K562 (cell line): Measurements from ENCODE around the gene CPSF4. TPM values are rescaled to one million over a fixed set of nuclear protein-coding genes. Genes with fewer than 3 reads are reported as not detected.
A peak's percentile ranks its signal among the peaks of the same experiment; 100 is the strongest.

ENCODE experiments used
- CBX8 ChIP-seq: fragments of 200-600 bp; sonication (generic); IDR thresholded peaks from 2 replicates; pipeline ENCODE4 v1.6.1; 2012; ENCODE audit warnings: borderline replicate concordance, mixed run types, low read depth, mild to moderate bottlenecking, moderate library complexity, mixed read lengths, low read length, control low read depth, inconsistent platforms; ENCODE audit not compliant: poor library complexity, severe bottlenecking; ENCODE audit errors: extremely low read depth
- CREB3L1 ChIP-seq: fragments of 450-650 bp; IDR thresholded peaks from 2 replicates; pipeline ENCODE4 v1.6.1; 2014; ENCODE audit warnings: low read depth, mild to moderate bottlenecking, moderate library complexity, borderline replicate concordance
- ESRRA ChIP-seq: fragments of 450-650 bp; IDR thresholded peaks from 2 replicates; pipeline ENCODE4 v1.6.1; 2014; ENCODE audit warnings: low read depth, mild to moderate bottlenecking, moderate library complexity, borderline replicate concordance
- GATAD2A ChIP-seq: fragments of 450-650 bp; IDR thresholded peaks from 2 replicates; pipeline ENCODE4 v1.6.1; 2017
- GTF2A2 ChIP-seq: IDR thresholded peaks from 2 replicates; pipeline ENCODE4 v1.6.1; 2016; ENCODE audit warnings: mild to moderate bottlenecking, missing genetic modification characterization, missing compliant biosample characterization
- IFI16 ChIP-seq: fragments of 250-450 bp; sonication (Bioruptor Pico); IDR thresholded peaks from 2 replicates; pipeline ENCODE4 v2.1.2; 2022; ENCODE audit warnings: mild to moderate bottlenecking, inconsistent platforms
- L3MBTL2 ChIP-seq: fragments of 450-650 bp; IDR thresholded peaks from 2 replicates; pipeline ENCODE4 v1.6.1; 2016; ENCODE audit warnings: mild to moderate bottlenecking, moderate library complexity
- NFXL1 ChIP-seq: fragments of 450-650 bp; formaldehyde crosslinking; IDR thresholded peaks from 2 replicates; pipeline ENCODE4 v1.4.0; 2021; ENCODE audit warnings: mild to moderate bottlenecking
- NR2F6 ChIP-seq: fragments of 450-650 bp; formaldehyde crosslinking; IDR thresholded peaks from 2 replicates; pipeline ENCODE4 v1.4.0; 2020; ENCODE audit warnings: mild to moderate bottlenecking
- RFX7 ChIP-seq: fragments of 250-450 bp; sonication (Bioruptor Pico); IDR thresholded peaks from 2 replicates; pipeline ENCODE4 v1.5.1; 2021; ENCODE audit warnings: mild to moderate bottlenecking
- ZNF175 ChIP-seq: fragments of 200-800 bp; sonication (Bioruptor generic); IDR thresholded peaks from 2 replicates; pipeline ENCODE4 v1.6.1; 2016; ENCODE audit warnings: low read depth, mild to moderate bottlenecking, missing genetic modification characterization, missing compliant biosample characterization
- ZNF586 ChIP-seq: fragments of 450-650 bp; formaldehyde crosslinking; conservative IDR thresholded peaks from 2 replicates; pipeline ENCODE4 v1.4.0; 2020; ENCODE audit warnings: mild to moderate bottlenecking, moderate library complexity
- polyA plus RNA-seq, 8 experiments: library from polyadenylated mRNA; depleted of rRNA in 4 of 8; stranded (reverse) in 5 of 8; unstranded in 3 of 8; fragments of >200 nt; fragmentation: Nextera tagmentation in 2 of 8; fragmentation: Illumina TruSeq in 1 of 8; extraction: Ambion mirVana in 2 of 8; extraction: Trizol in 1 of 8; gene quantifications; 2 replicates each; pipeline versions ENCODE4 v1.2.1 to v1.2.3, GENCODE V29; 2011 to 2014; ENCODE audit warnings: inconsistent platforms in 1 of 8, missing spikeins in 1 of 8
- total RNA-seq, 7 experiments: library from RNA; depleted of rRNA in 6 of 7; stranded (reverse); fragments of >200 nt in 6 of 7; fragmentation: Illumina TruSeq in 2 of 7; extraction: Trizol in 2 of 7; gene quantifications; 2 replicates each; pipeline versions ENCODE4 v1.2.1 to v1.2.3, GENCODE V29; 2011 to 2021; ENCODE audit warnings: low replicate concordance in 1 of 7
- TF ChIP-seq, protein P1 (sequence below): fragments of 450-650 bp; IDR thresholded peaks from 2 replicates; pipeline ENCODE4 v1.7.1; 2018; ENCODE audit warnings: mild to moderate bottlenecking, low read depth; ENCODE audit not compliant: partially characterized antibody
- TF ChIP-seq, protein P2 (sequence below): fragments of 250-450 bp; sonication (Bioruptor Pico); IDR thresholded peaks from 2 replicates; pipeline ENCODE4 v1.8.0; 2022; ENCODE audit warnings: inconsistent platforms, mild to moderate bottlenecking, moderate library complexity, borderline replicate concordance
- TF ChIP-seq, protein P3 (sequence below): sonication (generic); formaldehyde crosslinking; IDR thresholded peaks from 2 replicates; pipeline ENCODE4 v1.8.0; 2022; ENCODE audit warnings: missing genetic modification reagents, mild to moderate bottlenecking, borderline replicate concordance
- TF ChIP-seq, protein P4 (sequence below): fragments of 250-450 bp; sonication (Bioruptor Pico); IDR thresholded peaks from 2 replicates; pipeline ENCODE4 v1.4.0; 2020; ENCODE audit warnings: mild to moderate bottlenecking, moderate library complexity

The CPSF4 gene
- total and polyA plus RNA-seq, 9 of the 15 experiments (the other 6 are each of a cell fraction or from before 2014, with no cell fraction given) = 16.9 to 118 (median 71.7) TPM

DNA sequence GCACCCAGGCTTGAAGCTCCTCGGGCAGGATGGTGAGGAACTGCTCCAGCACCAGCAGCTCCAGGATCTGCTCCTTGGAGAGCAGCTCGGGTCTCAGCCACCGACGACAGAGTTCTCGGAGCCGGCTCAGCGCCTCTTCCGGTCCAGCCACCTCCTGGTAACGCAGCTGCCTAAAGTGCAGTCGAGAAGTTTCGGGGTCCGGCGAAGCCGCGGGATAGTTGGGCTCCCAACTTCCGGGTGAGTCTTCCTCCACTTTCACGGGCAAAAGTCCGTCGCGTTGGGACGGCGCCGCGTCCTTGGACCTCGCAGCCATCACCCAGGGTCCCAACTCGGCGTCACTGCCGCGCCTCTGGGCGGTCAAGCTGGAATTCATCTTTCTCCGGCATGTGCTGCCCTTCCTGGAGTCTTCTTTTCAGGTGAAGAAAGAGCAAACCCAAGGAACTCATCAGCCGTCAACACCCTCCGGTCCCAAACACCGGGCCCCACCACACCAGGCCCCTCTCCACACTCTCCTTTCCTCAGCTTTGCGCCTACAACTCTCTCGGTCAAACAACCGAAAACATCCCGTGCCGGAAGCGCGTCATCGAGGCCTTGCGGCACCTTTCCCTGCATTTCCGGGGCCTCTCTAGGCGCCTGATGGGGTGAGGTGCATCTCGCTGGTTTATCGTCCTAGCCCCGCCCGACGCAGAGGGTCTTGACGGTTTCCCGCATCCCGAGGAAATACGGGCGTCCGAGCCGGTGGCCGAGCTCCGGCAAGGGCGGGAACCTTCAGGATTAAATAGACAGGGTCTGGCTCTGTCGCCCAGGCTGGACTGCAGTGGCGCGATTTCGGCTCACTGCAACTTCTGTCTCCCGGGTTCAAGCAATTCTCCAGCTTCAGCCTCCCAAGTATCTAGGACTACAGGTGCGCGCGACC is 61.2 kb downstream of the CPSF4 start, which contains the start of gene ZNF394 (continued):
- TF ChIP-seq, protein P1, sequence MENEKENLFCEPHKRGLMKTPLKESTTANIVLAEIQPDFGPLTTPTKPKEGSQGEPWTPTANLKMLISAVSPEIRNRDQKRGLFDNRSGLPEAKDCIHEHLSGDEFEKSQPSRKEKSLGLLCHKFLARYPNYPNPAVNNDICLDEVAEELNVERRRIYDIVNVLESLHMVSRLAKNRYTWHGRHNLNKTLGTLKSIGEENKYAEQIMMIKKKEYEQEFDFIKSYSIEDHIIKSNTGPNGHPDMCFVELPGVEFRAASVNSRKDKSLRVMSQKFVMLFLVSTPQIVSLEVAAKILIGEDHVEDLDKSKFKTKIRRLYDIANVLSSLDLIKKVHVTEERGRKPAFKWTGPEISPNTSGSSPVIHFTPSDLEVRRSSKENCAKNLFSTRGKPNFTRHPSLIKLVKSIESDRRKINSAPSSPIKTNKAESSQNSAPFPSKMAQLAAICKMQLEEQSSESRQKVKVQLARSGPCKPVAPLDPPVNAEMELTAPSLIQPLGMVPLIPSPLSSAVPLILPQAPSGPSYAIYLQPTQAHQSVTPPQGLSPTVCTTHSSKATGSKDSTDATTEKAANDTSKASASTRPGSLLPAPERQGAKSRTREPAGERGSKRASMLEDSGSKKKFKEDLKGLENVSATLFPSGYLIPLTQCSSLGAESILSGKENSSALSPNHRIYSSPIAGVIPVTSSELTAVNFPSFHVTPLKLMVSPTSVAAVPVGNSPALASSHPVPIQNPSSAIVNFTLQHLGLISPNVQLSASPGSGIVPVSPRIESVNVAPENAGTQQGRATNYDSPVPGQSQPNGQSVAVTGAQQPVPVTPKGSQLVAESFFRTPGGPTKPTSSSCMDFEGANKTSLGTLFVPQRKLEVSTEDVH = peak; percentile 95
- TF ChIP-seq, protein P2, sequence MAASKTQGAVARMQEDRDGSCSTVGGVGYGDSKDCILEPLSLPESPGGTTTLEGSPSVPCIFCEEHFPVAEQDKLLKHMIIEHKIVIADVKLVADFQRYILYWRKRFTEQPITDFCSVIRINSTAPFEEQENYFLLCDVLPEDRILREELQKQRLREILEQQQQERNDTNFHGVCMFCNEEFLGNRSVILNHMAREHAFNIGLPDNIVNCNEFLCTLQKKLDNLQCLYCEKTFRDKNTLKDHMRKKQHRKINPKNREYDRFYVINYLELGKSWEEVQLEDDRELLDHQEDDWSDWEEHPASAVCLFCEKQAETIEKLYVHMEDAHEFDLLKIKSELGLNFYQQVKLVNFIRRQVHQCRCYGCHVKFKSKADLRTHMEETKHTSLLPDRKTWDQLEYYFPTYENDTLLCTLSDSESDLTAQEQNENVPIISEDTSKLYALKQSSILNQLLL (CRISPR knock-in tag) = no peak
- TF ChIP-seq RFX7 (CRISPR knock-in tag) (no peak), L3MBTL2 (peak; percentile 85), NR2F6 (CRISPR knock-in tag) (no peak), IFI16 (no peak), GTF2A2 (tag) (no peak), ESRRA (peak; percentile 82; the same call in 1 of the 2 replicates), CREB3L1 (peak; percentile 91; the same call in 1 of the 2 replicates), ZNF175 (CRISPR knock-in tag) (no peak), GATAD2A (no peak), NFXL1 (no peak), CBX8 (no peak), ZNF586 (CRISPR knock-in tag) (no peak)
- TF ChIP-seq, protein P3, sequence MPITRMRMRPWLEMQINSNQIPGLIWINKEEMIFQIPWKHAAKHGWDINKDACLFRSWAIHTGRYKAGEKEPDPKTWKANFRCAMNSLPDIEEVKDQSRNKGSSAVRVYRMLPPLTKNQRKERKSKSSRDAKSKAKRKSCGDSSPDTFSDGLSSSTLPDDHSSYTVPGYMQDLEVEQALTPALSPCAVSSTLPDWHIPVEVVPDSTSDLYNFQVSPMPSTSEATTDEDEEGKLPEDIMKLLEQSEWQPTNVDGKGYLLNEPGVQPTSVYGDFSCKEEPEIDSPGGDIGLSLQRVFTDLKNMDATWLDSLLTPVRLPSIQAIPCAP (CRISPR knock-in tag) = no peak
- TF ChIP-seq, protein P4, sequence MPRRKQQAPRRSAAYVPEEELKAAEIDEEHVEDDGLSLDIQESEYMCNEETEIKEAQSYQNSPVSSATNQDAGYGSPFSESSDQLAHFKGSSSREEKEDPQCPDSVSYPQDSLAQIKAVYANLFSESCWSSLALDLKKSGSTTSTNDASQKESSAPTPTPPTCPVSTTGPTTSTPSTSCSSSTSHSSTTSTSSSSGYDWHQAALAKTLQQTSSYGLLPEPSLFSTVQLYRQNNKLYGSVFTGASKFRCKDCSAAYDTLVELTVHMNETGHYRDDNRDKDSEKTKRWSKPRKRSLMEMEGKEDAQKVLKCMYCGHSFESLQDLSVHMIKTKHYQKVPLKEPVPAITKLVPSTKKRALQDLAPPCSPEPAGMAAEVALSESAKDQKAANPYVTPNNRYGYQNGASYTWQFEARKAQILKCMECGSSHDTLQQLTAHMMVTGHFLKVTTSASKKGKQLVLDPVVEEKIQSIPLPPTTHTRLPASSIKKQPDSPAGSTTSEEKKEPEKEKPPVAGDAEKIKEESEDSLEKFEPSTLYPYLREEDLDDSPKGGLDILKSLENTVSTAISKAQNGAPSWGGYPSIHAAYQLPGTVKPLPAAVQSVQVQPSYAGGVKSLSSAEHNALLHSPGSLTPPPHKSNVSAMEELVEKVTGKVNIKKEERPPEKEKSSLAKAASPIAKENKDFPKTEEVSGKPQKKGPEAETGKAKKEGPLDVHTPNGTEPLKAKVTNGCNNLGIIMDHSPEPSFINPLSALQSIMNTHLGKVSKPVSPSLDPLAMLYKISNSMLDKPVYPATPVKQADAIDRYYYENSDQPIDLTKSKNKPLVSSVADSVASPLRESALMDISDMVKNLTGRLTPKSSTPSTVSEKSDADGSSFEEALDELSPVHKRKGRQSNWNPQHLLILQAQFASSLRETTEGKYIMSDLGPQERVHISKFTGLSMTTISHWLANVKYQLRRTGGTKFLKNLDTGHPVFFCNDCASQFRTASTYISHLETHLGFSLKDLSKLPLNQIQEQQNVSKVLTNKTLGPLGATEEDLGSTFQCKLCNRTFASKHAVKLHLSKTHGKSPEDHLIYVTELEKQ (CRISPR knock-in tag) = no peak
